Measurements from ENCODE around the gene RNF166. TPM values are rescaled to one million over a fixed set of nuclear protein-coding genes. Genes with fewer than 3 reads are reported as not detected.

The RNF166 gene
- polyA plus RNA-seq, 1 donor from 2014 or later: 34.4 TPM

GRCh38 chr16:88715312-88716190 lies 9.3 kb upstream of the RNF166 start:
- Histone ChIP-seq H3K9ac (ENCODE audit: low read length) (no peak overlapping the region), H2AFZ (ENCODE audit: low read depth, low read length) (no peak overlapping the region), H3K9me3 (ENCODE audit: low read length) (no peaks in the 10 kb centered on the region), H4K20me1 (ENCODE audit: insufficient read depth) (no peaks in the 10 kb centered on the region), H3K27ac (ENCODE audit: low read length) (no peak overlapping the region), H3K4me3 (ENCODE audit: low read length) (no peak overlapping the region), H3K4me2 (ENCODE audit: low read length) (no peak overlapping the region), H3K9me2 (ENCODE audit: insufficient read depth, low read length) (no peaks in the 10 kb centered on the region), H3K79me2 (replicated peaks; ENCODE audit: insufficient read depth, low read length) (no peaks in the 10 kb centered on the region), H3K27me3 (ENCODE audit: insufficient read depth, low read depth, low read length) (no peaks in the 10 kb centered on the region), H3K36me3 (ENCODE audit: insufficient read depth, low read length) (no peaks in the 10 kb centered on the region), H3F3A (ENCODE audit: insufficient read depth, low read length, poor library complexity, severe bottlenecking) (no peaks in the 10 kb centered on the region)
- TF ChIP-seq, protein P1, sequence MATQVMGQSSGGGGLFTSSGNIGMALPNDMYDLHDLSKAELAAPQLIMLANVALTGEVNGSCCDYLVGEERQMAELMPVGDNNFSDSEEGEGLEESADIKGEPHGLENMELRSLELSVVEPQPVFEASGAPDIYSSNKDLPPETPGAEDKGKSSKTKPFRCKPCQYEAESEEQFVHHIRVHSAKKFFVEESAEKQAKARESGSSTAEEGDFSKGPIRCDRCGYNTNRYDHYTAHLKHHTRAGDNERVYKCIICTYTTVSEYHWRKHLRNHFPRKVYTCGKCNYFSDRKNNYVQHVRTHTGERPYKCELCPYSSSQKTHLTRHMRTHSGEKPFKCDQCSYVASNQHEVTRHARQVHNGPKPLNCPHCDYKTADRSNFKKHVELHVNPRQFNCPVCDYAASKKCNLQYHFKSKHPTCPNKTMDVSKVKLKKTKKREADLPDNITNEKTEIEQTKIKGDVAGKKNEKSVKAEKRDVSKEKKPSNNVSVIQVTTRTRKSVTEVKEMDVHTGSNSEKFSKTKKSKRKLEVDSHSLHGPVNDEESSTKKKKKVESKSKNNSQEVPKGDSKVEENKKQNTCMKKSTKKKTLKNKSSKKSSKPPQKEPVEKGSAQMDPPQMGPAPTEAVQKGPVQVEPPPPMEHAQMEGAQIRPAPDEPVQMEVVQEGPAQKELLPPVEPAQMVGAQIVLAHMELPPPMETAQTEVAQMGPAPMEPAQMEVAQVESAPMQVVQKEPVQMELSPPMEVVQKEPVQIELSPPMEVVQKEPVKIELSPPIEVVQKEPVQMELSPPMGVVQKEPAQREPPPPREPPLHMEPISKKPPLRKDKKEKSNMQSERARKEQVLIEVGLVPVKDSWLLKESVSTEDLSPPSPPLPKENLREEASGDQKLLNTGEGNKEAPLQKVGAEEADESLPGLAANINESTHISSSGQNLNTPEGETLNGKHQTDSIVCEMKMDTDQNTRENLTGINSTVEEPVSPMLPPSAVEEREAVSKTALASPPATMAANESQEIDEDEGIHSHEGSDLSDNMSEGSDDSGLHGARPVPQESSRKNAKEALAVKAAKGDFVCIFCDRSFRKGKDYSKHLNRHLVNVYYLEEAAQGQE (IDR thresholded peaks at IDR 0.05; ENCODE audit: borderline replicate concordance): no peak
- TF ChIP-seq RAD21 (conservative IDR thresholded peaks at IDR 0.05) (no peak), TAF1 (IDR thresholded peaks at IDR 0.05; ENCODE audit: low read depth) (no peak), EP300 (conservative IDR thresholded peaks at IDR 0.05; ENCODE audit: poor library complexity, severe bottlenecking) (no peak), POLR2AphosphoS5 (IDR thresholded peaks at IDR 0.05) (no peak), MXI1 (conservative IDR thresholded peaks at IDR 0.05; ENCODE audit: poor library complexity, severe bottlenecking) (no peak), EZH2 (IDR thresholded peaks at IDR 0.05; ENCODE audit: borderline replicate concordance, insufficient read depth, low read length, poor library complexity, severe bottlenecking) (no peak), SMC3 (conservative IDR thresholded peaks at IDR 0.05; ENCODE audit: poor library complexity) (no peak), CTCF (IDR thresholded peaks at IDR 0.05; ENCODE audit: poor library complexity, severe bottlenecking) (no peak)

DNA sequence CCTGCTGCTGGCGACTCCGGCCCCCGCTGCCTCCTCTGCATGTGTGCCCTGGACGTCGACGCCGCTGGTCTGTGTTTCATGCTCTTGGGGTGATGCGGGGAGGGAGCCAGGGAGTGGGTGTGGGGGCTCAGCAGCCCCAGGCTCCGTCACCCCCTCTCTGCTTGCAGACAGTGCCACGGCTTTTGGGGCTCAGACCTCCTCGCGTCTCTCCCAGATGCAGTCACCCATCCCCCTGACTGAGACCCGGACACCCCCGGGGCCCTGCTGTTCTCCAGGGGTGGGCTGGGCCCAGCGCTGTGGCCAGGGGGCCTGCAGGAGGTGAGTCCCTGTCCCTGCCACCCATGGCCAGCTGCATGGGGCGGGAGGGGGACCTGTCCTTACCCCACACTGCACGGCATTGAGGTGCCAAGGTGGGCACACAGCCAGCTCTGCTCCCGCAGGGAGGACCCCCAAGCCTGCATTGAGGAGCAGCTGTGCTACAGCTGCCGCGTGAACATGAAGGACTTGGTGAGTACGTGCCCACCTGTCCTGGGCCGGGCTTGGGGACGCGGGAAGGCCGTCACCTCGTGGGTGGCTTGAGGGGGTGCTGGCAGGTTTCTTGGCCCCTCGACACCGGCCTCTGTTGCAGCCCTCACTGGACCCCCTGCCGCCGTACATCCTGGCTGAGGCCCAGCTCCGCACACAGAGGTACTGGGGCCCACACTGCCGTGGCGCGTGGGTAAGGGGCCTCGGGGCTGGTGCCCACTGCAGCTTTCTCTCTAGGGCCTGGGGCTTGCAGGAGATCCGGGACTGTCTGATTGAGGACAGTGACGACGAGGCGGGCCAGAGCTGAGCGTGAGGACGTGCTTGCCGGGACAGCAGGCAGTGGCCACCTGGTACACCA lies 8.5 kb upstream of the RNF166 start:
- Histone ChIP-seq H4K20me1 (ENCODE audit: insufficient read depth) (no peaks in the 10 kb centered on the region), H3K27me3 (ENCODE audit: insufficient read depth, low read depth, low read length) (no peaks in the 10 kb centered on the region), H3K9me2 (ENCODE audit: insufficient read depth, low read length) (no peaks in the 10 kb centered on the region), H3K9ac (ENCODE audit: low read length) (no peak overlapping the region), H2AFZ (ENCODE audit: low read depth, low read length) (no peak overlapping the region), H3K36me3 (ENCODE audit: insufficient read depth, low read length) (no peaks in the 10 kb centered on the region), H3K79me2 (replicated peaks; ENCODE audit: insufficient read depth, low read length) (no peaks in the 10 kb centered on the region), H3K27ac (ENCODE audit: low read length) (no peak overlapping the region), H3K9me3 (ENCODE audit: low read length) (no peaks in the 10 kb centered on the region), H3F3A (ENCODE audit: insufficient read depth, low read length, poor library complexity, severe bottlenecking) (no peaks in the 10 kb centered on the region), H3K4me3 (ENCODE audit: low read length) (no peak overlapping the region), H3K4me2 (ENCODE audit: low read length) (no peak overlapping the region)
- TF ChIP-seq EZH2 (IDR thresholded peaks at IDR 0.05; ENCODE audit: borderline replicate concordance, insufficient read depth, low read length, poor library complexity, severe bottlenecking) (no peak), MXI1 (conservative IDR thresholded peaks at IDR 0.05; ENCODE audit: poor library complexity, severe bottlenecking) (no peak), EP300 (conservative IDR thresholded peaks at IDR 0.05; ENCODE audit: poor library complexity, severe bottlenecking) (no peak), TAF1 (IDR thresholded peaks at IDR 0.05; ENCODE audit: low read depth) (no peak), RAD21 (conservative IDR thresholded peaks at IDR 0.05) (no peak), CTCF (IDR thresholded peaks at IDR 0.05; ENCODE audit: poor library complexity, severe bottlenecking) (no peak), POLR2AphosphoS5 (IDR thresholded peaks at IDR 0.05) (no peak), SMC3 (conservative IDR thresholded peaks at IDR 0.05; ENCODE audit: poor library complexity) (no peak)
- TF ChIP-seq, protein P1 (IDR thresholded peaks at IDR 0.05; ENCODE audit: borderline replicate concordance): no peak

Data from neural cell (in vitro differentiated cells).